Measurements from ENCODE around the gene RAVER2.

RAVER2 gene

GRCh38 chr1:64703600-64703999 lies 41.3 kb upstream of the RAVER2 start:
- Histone ChIP-seq H3K4me3 (ENCODE audit: low read depth in 1 of 2, low read length in 1 of 2) (no peak overlapping the region), H3K27ac (no peak overlapping the region), H3K36me3 (no peaks in the 10 kb centered on the region), H3K9me3 (no peaks in the 10 kb centered on the region), H3K27me3 (no peaks in the 10 kb centered on the region), H3K4me1 (ENCODE audit: control insufficient read depth in 1 of 2, insufficient read depth in 1 of 2, low read depth in 1 of 2, low read length in 1 of 2) (no peaks in the 10 kb centered on the region)
- TF ChIP-seq CTCF (IDR thresholded peaks at IDR 0.05), result no peak

GRCh38 chr1:64705591-64705990 lies 39.3 kb upstream of the RAVER2 start:
- Histone ChIP-seq H3K27me3 (no peaks in the 10 kb centered on the region), H3K4me3 (ENCODE audit: low read depth in 1 of 2, low read length in 1 of 2) (no peak overlapping the region), H3K36me3 (no peaks in the 10 kb centered on the region), H3K27ac (no peak overlapping the region), H3K4me1 (ENCODE audit: control insufficient read depth in 1 of 2, insufficient read depth in 1 of 2, low read depth in 1 of 2, low read length in 1 of 2) (no peaks in the 10 kb centered on the region), H3K9me3 (no peaks in the 10 kb centered on the region)
- TF ChIP-seq CTCF (IDR thresholded peaks at IDR 0.05), result no peak

- Histone ChIP-seq H3K9me3 (no peaks in the 10 kb centered on the region), H3K27ac (no peak overlapping the region), H3K4me1 (ENCODE audit: control insufficient read depth in 1 of 2, insufficient read depth in 1 of 2, low read depth in 1 of 2, low read length in 1 of 2) (no peaks in the 10 kb centered on the region), H3K4me3 (ENCODE audit: low read depth in 1 of 2, low read length in 1 of 2) (no peak overlapping the region), H3K27me3 (no peaks in the 10 kb centered on the region), H3K36me3 (no peaks in the 10 kb centered on the region)
- TF ChIP-seq CTCF (IDR thresholded peaks at IDR 0.05), result no peak
Measured at GRCh38 chr1:64711266-64711665, 33.6 kb upstream of the RAVER2 start.

GRCh38 chr1:64712049-64712448 lies 32.8 kb upstream of the RAVER2 start:
- Histone ChIP-seq H3K27me3 (no peaks in the 10 kb centered on the region), H3K4me1 (ENCODE audit: control insufficient read depth in 1 of 2, insufficient read depth in 1 of 2, low read depth in 1 of 2, low read length in 1 of 2) (no peaks in the 10 kb centered on the region), H3K36me3 (no peaks in the 10 kb centered on the region), H3K9me3 (no peaks in the 10 kb centered on the region), H3K4me3 (ENCODE audit: low read depth in 1 of 2, low read length in 1 of 2) (no peak overlapping the region), H3K27ac (no peak overlapping the region)
- no peak for TF ChIP-seq CTCF (IDR thresholded peaks at IDR 0.05)

GRCh38 chr1:64715186-64715585 lies 29.7 kb upstream of the RAVER2 start:
- Histone ChIP-seq H3K4me1 (ENCODE audit: control insufficient read depth in 1 of 2, insufficient read depth in 1 of 2, low read depth in 1 of 2, low read length in 1 of 2) (no peaks in the 10 kb centered on the region), H3K27me3 (no peaks in the 10 kb centered on the region), H3K36me3 (no peaks in the 10 kb centered on the region), H3K4me3 (ENCODE audit: low read depth in 1 of 2, low read length in 1 of 2) (no peak overlapping the region), H3K9me3 (no peaks in the 10 kb centered on the region), H3K27ac (no peak overlapping the region)
- TF ChIP-seq CTCF (IDR thresholded peaks at IDR 0.05), result no peak

- H3K36me3 ChIP-seq, result no peaks in the 10 kb centered on the region
- H3K27me3 ChIP-seq, result no peaks in the 10 kb centered on the region
- no peak for TF ChIP-seq CTCF (IDR thresholded peaks at IDR 0.05)
- no peak overlapping the region for H3K4me3 ChIP-seq (ENCODE audit: low read depth in 1 of 2, low read length in 1 of 2)
- H3K4me1 ChIP-seq (ENCODE audit: control insufficient read depth in 1 of 2, insufficient read depth in 1 of 2, low read depth in 1 of 2, low read length in 1 of 2), result no peaks in the 10 kb centered on the region
- H3K9me3 ChIP-seq, result no peaks in the 10 kb centered on the region
- H3K27ac ChIP-seq, result no peak overlapping the region
Measured at GRCh38 chr1:64721135-64721534, 23.7 kb upstream of the RAVER2 start.
